NCI-H2081 treated with DMSO at 0.1 percent for 48 hours (cell line): ENCODE measurements around the gene OGFR.

ENCODE experiments used
- DNase-seq: peaks from one replicate; lab custom pipeline; 2025; lab: John Stamatoyannopoulos, UW

OGFR gene

GRCh38 chr20:62801284-62802010, 3.2 kb upstream of the OGFR start:
- DNase-seq = no peak

- no peak for DNase-seq
These were observed 2.5 kb upstream of the OGFR start for GRCh38 chr20:62802026-62802712.

GRCh38 chr20:62804021-62804626, 511 bp upstream of the OGFR start:
- no peak for DNase-seq

- DNase-seq = no peak
These were observed 598 bp downstream of the OGFR start for GRCh38 chr20:62805155-62805710.

- no peak for DNase-seq
These were observed 1.2 kb downstream of the OGFR start for GRCh38 chr20:62805711-62806382.

- no peak for DNase-seq
These were observed 1.9 kb downstream of the OGFR start for GRCh38 chr20:62806383-62807050.

- DNase-seq = no peak
These were observed 3.0 kb downstream of the OGFR start for GRCh38 chr20:62807444-62808210.

GRCh38 chr20:62808211-62808865, 3.7 kb downstream of the OGFR start:
- DNase-seq = no peak

GRCh38 chr20:62809530-62810428, 5.1 kb downstream of the OGFR start:
- no peak for DNase-seq

GRCh38 chr20:62811320-62811719, 6.7 kb downstream of the OGFR start:
- DNase-seq = no peak

- DNase-seq = no peak
These were observed 7.1 kb downstream of the OGFR start for GRCh38 chr20:62811720-62812119.

- no peak for DNase-seq
These were observed 7.7 kb downstream of the OGFR start for GRCh38 chr20:62812181-62812906.

- no peak for DNase-seq
These were observed 8.2 kb downstream of the OGFR start for GRCh38 chr20:62812907-62813200.

GRCh38 chr20:62813588-62813987, 9.0 kb downstream of the OGFR start:
- DNase-seq = no peak

GRCh38 chr20:62814060-62814708, 9.5 kb downstream of the OGFR start:
- no peak for DNase-seq

- no peak for DNase-seq
These were observed 10.1 kb downstream of the OGFR start for GRCh38 chr20:62814709-62815065.

- no peak for DNase-seq
These were observed 10.7 kb downstream of the OGFR start for GRCh38 chr20:62815066-62815991.
